SKM-1 treated with dmso at 0.1 percent for 144 hours (cell line): ENCODE results near the gene ATP5MG.
A peak's percentile ranks its signal among the peaks of the same experiment; 100 is the strongest.
"Not testable (repeated sequence)": the region's sequence is repeated elsewhere in the genome, so short reads cannot be mapped to it uniquely, and the experiment has no call there.

Experiments used
- DNase-seq: peaks from one replicate; lab custom pipeline; 2025; ENCODE audit not compliant: unreplicated experiment; lab: John Stamatoyannopoulos, UW

ATP5MG gene

DNA sequence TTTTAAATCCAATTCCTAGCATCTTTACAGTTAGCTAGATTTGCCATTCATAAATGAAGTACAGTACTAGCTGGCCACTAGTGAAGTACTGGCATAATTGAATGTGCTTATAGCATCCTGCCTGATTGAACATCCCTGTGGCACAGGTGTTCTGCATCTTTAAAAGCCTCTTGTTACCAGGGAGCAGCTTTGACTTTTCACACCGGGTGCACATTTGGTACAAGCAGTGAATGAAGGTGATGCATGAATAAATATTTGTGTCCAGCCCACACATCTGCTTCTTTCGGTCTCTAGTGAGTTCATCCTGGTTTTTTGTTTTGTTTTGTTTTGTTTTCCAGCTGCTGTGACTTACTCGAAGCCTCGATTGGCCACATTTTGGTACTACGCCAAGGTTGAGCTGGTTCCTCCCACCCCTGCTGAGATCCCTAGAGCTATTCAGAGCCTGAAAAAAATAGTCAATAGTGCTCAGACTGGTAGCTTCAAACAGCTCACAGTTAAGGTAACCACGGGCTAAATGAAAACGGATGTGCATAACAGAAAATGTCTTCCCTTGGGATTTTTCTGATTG, 5.3 kb downstream of the ATP5MG start:
- no peak for DNase-seq

- DNase-seq, result no peak
Measured at GRCh38 chr11:118410055-118410745, 8.8 kb downstream of the ATP5MG start.

- no peak for DNase-seq
Measured at GRCh38 chr11:118411530-118411929, 10.1 kb downstream of the ATP5MG start.

GRCh38 chr11:118412921-118413320, 11.5 kb downstream of the ATP5MG start:
- DNase-seq, result no peak

- DNase-seq, result peak; percentile 33
Measured at GRCh38 chr11:118415062-118415738, 13.8 kb downstream of the ATP5MG start.

- no peak for DNase-seq
Measured at GRCh38 chr11:118415739-118416068, 14.3 kb downstream of the ATP5MG start.

DNA sequence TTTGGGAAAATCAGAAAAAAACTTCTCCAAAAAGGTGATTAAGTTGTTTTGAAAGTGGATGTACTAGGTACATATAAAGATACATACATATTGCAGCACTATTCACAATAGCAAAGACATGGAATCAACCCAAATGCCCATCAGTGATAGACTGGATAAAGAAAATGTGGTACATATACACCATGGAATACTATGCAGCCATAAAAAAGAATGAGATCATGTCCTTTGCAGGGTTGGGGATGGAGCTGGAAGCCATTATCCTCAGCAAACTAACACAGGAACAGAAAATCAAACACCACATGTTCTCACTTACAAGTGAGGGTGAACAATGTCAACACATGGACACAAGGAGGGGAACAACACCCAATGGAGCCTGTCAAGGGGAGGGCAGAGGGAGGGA, 15.5 kb downstream of the ATP5MG start:
- not testable (repeated sequence) for DNase-seq

- no peak for DNase-seq
Measured at GRCh38 chr11:118417801-118418200, 16.4 kb downstream of the ATP5MG start.

GRCh38 chr11:118418766-118419165, 17.4 kb downstream of the ATP5MG start:
- no peak for DNase-seq

DNA sequence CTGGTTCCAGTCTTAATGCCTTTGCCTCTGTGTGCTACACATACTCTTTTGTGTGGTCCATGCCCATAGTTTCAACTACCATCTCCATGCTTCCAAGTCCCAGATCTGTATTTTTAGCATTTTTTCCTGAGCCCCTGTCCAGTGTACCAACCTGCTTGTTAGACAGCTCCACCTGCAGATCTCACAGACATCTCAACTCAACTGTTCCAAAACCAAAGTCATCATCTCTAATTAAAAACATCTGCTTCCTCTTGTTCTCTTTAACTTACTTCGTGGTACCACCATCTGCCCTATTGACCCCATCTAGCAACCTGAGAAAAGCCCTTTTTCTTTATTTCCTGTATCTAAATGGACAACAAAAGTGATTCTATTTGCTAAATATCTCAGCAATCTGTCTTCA, 26.3 kb downstream of the ATP5MG start:
- no peak for DNase-seq

GRCh38 chr11:118430956-118431355, 29.6 kb downstream of the ATP5MG start:
- DNase-seq, result no peak

GRCh38 chr11:118434123-118434552, 32.7 kb downstream of the ATP5MG start:
- DNase-seq, result no peak

- DNase-seq, result no peak
Measured at GRCh38 chr11:118434553-118435289, 33.3 kb downstream of the ATP5MG start.

DNA sequence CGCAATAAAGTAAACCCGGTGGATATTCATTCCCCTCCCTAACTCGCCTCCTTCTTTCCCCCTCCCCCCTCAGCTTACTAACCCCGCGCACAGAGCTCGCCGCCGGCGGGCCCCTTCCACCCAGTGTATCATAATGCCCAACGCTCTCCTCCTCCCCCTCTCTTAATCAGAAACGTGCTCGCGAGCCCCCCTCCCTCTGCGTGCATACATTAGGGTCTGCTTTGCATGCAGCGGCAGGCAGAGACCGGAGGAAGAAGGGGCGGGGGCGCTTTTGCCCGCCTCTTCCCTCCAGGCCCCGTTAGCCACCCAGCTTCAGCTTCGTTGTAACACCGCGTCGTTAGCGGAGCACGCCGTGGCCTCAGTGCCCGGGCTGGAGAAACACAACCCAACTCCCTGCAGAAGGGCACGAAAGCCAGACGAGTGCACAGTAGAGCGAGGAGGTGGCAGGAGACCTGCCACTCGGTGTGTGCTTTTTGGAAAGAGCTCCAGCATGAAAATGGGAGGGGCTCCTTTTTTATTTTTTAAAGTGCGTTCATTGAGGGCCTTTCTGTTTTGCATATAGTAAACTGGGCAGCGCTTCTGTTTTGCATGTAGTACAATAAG, 34.0 kb downstream of the ATP5MG start:
- DNase-seq, result peak; percentile 68

DNA sequence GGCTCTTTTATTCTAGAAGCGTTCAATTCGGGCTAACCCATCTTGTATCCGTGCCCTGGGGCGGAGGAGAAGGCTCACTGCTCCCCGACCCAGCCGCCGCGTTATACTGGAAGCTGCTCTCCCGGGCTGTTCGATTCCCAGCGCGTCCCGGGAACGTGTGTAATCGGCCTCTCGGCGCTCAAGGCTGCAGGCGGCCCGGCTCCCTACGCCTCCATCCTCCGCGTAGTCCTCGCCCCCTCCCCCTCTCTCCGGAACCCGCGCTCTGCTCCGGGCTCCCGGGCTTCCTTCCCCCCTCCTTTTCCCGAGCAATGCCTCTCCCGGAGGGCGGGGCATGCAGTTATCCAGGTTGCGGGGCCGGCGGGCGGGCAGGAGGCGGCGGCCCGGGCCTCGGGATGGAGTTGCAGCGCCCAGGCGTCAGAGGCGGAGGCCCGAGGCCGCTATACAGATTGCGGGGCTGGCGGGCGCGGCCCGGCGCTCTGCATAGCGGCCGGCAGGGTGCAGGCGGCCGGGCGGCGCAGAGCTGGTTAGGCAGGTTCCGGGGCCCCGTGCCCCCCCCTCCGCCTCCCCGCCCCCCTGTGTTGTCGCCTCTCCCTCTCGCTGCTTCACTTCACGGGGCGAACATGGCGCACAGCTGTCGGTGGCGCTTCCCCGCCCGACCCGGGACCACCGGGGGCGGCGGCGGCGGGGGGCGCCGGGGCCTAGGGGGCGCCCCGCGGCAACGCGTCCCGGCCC, 34.7 kb downstream of the ATP5MG start, which contains the start of gene KMT2A:
TSS of gene KMT2A (plus strand) at position 600 of the 732 bp plus-strand sequence. CDS start at position 621, 21 bp downstream.
- DNase-seq, result peak; percentile 94

GRCh38 chr11:118436639-118437207, 35.3 kb downstream of the ATP5MG start:
- DNase-seq, result no peak

DNA sequence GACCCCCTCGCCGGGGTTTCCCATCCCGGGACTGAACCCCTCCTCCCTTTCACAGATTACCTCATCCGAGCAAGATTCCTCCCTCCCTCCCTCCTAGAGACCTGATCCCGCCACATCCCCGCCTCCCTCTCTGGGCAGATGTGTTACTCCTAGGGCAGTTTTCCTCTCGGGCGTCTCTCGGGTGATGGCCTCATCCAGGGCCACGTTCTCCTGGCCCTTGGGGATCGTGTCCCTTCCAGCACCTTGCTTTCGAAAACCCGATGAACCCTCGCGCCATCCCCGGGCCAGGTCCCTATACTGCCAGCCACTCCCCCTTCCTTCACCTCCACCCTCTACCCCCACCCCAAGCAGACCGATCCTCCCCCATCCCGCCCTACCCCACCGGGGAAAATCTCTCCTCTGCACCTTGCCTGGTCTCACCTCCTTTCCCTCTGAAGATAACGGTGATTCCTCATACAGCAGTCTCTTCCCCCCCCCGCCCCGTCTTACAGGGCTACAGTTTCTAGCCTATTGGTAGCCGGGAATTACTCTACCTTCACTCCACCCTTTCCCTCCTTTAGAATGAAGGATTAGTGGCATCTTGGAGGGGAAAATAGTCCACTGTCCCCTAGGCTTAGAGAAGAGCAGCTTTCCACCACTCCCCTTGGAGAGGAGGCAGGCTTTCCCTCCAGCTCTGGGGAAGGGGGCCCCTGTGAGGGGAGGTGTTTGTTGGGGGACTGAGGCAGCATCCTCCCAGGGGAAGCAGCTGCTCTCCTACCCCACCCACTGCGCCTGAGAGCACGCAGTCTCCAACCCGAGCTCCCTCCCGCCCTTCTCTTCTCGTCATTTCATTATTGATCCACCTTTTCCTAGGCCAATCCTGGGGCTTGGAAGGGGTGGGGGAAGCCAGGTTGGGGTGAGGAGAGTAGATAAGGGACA, 36.1 kb downstream of the ATP5MG start:
- no peak for DNase-seq

- no peak for DNase-seq
Measured at GRCh38 chr11:118438314-118438931, 37.0 kb downstream of the ATP5MG start.

DNA sequence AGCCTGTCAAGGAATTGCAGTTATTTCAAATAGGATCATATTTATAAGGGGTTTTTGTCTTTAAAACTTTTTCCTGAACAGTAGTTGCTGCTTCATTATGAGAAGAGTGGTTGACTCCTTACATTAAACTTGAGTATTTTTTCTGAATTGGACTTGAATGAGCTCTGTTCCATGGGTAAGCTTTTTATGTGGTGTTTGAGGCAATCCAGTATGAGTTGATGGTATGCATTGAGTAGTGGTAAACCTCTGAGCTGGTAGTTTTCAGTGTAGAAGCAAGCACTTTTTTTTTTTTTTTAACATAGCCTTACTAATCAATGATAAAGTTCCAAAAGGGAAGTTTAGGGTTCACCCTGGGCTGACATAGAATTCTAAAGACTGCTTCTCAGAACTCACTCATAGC, 38.2 kb downstream of the ATP5MG start:
- DNase-seq, result no peak
